Activated T-cell treated with anti-CD3 and anti-CD28 coated beads, Interleukin-2, amount 50 U/mL, for 72 hours (primary cell): ENCODE measurements around the gene COL21A1. TPM values are rescaled to one million over a fixed set of nuclear protein-coding genes. Genes with fewer than 3 reads are reported as not detected.
"Not testable (repeated sequence)": the region's sequence is repeated elsewhere in the genome, so short reads cannot be mapped to it uniquely, and the experiment has no call there.

Source experiments
- ATAC-seq, 2 donors: fragments of 150-1000 bp; cut with Tn5 transposase; replicated peaks in 1 of 2; 2 replicates each; pipeline ENCODE4 v1.10.0; 2021; ENCODE audit warnings: moderate library complexity in 2 of 2, mild to moderate bottlenecking in 1 of 2
- DNase-seq, 2 donors: peaks; one replicate each; pipeline ENCODE4 v3.0.0; 2021 to 2022; ENCODE audit warnings: mixed read lengths in 1 of 2
- H3K27ac Mint-ChIP-seq: one replicate; pipeline ENCODE4 v1.8.0; 2022; ENCODE audit warnings: mild to moderate bottlenecking, moderate library complexity, mixed read lengths
- H3K27me3 Mint-ChIP-seq: one replicate; pipeline ENCODE4 v1.8.0; 2022; ENCODE audit warnings: low read depth, mixed read lengths
- H3K36me3 Mint-ChIP-seq, 2 donors: one replicate each; pipeline ENCODE4 v1.8.0; 2022; ENCODE audit warnings: mixed read lengths in 2 of 2, mild to moderate bottlenecking in 1 of 2; ENCODE audit not compliant: insufficient read depth in 2 of 2
- H3K4me1 Mint-ChIP-seq: one replicate; pipeline ENCODE4 v1.8.0; 2022; ENCODE audit warnings: low read depth, mixed read lengths
- H3K4me3 Mint-ChIP-seq, 2 donors: one replicate each; pipeline ENCODE4 v1.8.0; 2022; ENCODE audit warnings: mild to moderate bottlenecking in 2 of 2, mixed read lengths in 2 of 2, moderate library complexity in 2 of 2
- H3K9me3 Mint-ChIP-seq, 2 donors: one replicate each; pipeline ENCODE4 v1.8.0; 2022; ENCODE audit warnings: mixed read lengths in 2 of 2
- total RNA-seq, 2 donors: library from RNA; stranded (reverse); gene quantifications; one replicate each; pipeline ENCODE4 v1.2.3, GENCODE V29; 2022

COL21A1 gene
- total RNA-seq, 2 donors from 2014 or later = not detected

- Mint-ChIP-seq H3K27ac (no peak overlapping the region), H3K9me3 (peaks cover 12 to 13% of the 10 kb centered on the region in 2 donors), H3K27me3 (no peaks in the 10 kb centered on the region), H3K36me3 (no peaks in the 10 kb centered on the region), H3K4me3 (no peak overlapping the region), H3K4me1 (no peaks in the 10 kb centered on the region)
- ATAC-seq (no peak), DNase-seq (no peak)
Measured at GRCh38 chr6:56266011-56266410, 18.6 kb upstream of the COL21A1 start.

DNA sequence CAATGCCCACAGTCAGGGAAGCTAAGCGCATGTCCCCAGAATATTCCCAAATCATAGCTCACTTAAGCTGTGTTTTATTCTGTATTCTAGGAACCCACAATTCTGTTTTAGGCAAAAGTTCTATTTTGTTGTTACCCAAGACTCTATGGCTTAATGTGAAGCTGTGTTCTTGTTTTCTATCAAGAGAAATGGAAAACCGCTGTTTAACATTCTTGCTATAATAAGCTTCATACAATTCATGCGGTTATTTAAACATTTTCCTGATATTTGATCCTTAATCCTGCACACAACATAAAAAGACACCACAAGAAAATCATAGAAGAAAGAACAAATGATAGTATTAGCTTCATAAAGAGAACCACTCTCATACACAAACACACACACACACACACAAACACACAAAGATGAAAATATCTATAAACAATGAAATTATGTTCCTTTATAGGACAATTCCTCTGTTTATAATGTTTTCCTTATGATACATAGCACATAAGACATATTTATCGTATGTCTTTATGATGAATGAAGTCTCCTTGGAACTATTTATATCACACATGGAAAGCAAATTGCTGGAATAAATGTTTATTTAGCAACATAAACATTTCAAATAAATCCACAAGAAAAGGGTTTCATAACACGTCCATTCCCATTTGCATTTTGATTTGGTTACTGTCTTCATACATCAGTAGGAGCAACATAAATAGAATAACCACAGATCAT lies 16.4 kb upstream of the COL21A1 start:
- Mint-ChIP-seq H3K9me3 (peaks cover 3 to 5% of the 10 kb centered on the region in 2 donors), H3K4me3 (no peak overlapping the region), H3K27me3 (no peaks in the 10 kb centered on the region), H3K4me1 (no peaks in the 10 kb centered on the region), H3K27ac (no peak overlapping the region), H3K36me3 (no peaks in the 10 kb centered on the region)
- ATAC-seq (no peak), DNase-seq (no peak)

DNA sequence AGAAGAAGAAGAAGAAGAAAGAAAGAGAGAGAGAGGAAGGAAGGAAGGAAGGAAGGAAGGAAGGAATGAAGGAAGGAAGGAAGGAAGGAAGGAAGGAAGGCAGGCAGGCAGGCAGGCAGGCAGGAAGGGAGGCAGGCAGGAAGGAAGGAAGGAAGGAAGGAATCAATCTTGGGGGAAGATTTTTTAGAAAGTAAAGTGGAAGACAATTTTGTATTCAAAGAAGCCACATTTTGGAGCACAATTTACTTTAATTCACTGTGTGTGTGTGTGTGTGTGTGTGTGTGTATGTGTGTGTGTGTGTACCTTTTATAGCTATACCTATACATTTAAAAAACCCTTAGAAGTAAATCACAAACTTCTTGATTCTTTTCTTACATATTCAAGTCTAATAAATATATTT lies 13.2 kb upstream of the COL21A1 start:
- not testable (repeated sequence) for ATAC-seq, H3K4me1 Mint-ChIP-seq, H3K9me3 Mint-ChIP-seq

DNA sequence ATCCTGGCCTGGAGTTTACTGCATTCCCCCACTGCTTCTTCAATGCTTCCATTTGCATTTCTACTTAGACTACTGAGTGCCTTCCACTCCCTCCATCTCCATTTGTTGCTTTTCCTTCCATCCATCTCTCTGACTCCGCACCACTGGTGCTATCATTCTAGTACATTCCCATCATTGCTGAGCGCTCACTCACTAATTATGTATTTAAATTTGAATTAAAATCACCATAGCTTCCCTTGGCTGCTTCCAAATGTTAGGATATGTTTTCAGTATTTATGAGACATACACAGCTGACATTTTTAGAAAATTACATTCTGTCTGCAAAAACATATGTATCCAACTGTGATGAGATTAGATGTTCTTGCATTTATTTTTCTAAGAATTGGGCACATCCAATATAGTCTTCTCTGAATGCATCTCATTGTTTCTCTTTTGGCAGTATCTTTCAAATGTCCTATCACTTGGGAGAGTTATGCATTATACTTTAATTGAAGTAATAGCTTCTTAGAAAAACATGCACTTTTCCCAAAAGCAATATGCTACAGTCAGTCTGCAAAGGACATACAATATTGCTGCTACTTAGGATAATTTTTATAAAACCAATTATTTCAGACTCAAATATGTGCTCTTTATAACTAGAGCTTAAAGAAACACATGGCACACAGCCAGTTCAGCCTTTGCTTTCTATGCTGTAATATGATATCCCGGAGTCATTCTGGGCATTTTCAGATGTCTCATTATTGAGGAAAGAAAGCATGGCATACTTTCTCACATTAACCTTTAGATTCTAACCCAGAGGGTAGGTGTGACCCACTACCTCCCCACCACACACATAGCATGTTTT lies 12.1 kb upstream of the COL21A1 start:
- H3K27me3 Mint-ChIP-seq = no peaks in the 10 kb centered on the region
- peaks cover 0 to 2% of the 10 kb centered on the region in 2 donors for H3K9me3 Mint-ChIP-seq
- DNase-seq = no peak
- H3K36me3 Mint-ChIP-seq = no peaks in the 10 kb centered on the region
- no peak overlapping the region for H3K4me3 Mint-ChIP-seq
- H3K27ac Mint-ChIP-seq = no peak overlapping the region
- no peak for ATAC-seq
- no peaks in the 10 kb centered on the region for H3K4me1 Mint-ChIP-seq

More for the DNA sequence above, 13.2 kb upstream of the COL21A1 start:
- not testable (repeated sequence) for H3K27ac Mint-ChIP-seq, DNase-seq, H3K36me3 Mint-ChIP-seq, H3K27me3 Mint-ChIP-seq, H3K4me3 Mint-ChIP-seq

- no peaks in the 10 kb centered on the region for H3K4me1 Mint-ChIP-seq
- no peaks in the 10 kb centered on the region for H3K9me3 Mint-ChIP-seq
- peaks cover 5% of the 10 kb centered on the region for H3K27me3 Mint-ChIP-seq
- no peaks in the 10 kb centered on the region for H3K36me3 Mint-ChIP-seq
- H3K4me3 Mint-ChIP-seq = no peak overlapping the region
- no peak for DNase-seq
- no peak overlapping the region for H3K27ac Mint-ChIP-seq
- ATAC-seq = no peak
Measured at GRCh38 chr6:56255349-56255748, 8.0 kb upstream of the COL21A1 start.

DNA sequence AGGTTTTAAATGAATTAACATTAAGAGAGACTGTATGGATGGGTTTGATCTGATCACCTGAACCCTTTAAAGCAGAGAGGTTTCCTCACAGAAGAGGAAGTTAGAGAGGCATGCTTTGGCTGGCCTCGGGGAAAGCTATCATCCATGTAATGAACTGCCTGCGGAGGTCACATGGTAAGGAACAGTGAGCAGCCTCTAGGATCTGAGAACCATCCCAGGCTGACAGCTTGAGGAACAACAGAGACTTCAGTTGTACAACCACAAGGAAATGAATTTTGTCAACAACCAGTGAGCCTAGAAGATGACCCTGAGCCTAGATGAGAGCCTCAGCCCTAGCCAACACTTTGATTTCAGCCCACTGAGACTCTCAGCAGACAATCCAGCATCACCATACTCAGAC lies 2.9 kb upstream of the COL21A1 start:
- Mint-ChIP-seq H3K9me3 (no peaks in the 10 kb centered on the region), H3K27ac (no peak overlapping the region), H3K27me3 (peaks cover 15% of the 10 kb centered on the region), H3K4me3 (no peak overlapping the region), H3K4me1 (no peaks in the 10 kb centered on the region), H3K36me3 (no peaks in the 10 kb centered on the region)
- DNase-seq = no peak
- ATAC-seq = no peak

- no peak overlapping the region for H3K27ac Mint-ChIP-seq
- H3K4me3 Mint-ChIP-seq = no peak overlapping the region
- H3K36me3 Mint-ChIP-seq = no peaks in the 10 kb centered on the region
- ATAC-seq = no peak
- H3K27me3 Mint-ChIP-seq = peaks cover 15% of the 10 kb centered on the region
- no peaks in the 10 kb centered on the region for H3K9me3 Mint-ChIP-seq
- DNase-seq = no peak
- no peaks in the 10 kb centered on the region for H3K4me1 Mint-ChIP-seq
Measured at GRCh38 chr6:56247654-56248122, 308 bp upstream of the COL21A1 start.

- Mint-ChIP-seq H3K4me1 (no peaks in the 10 kb centered on the region), H3K27ac (no peak overlapping the region), H3K27me3 (peaks cover 15% of the 10 kb centered on the region), H3K4me3 (no peak overlapping the region), H3K36me3 (no peaks in the 10 kb centered on the region), H3K9me3 (no peaks in the 10 kb centered on the region)
- no peak for ATAC-seq
- no peak for DNase-seq
Measured at GRCh38 chr6:56246541-56246880, 869 bp downstream of the COL21A1 start.

GRCh38 chr6:56245903-56246351 lies 1.5 kb downstream of the COL21A1 start:
- no peak overlapping the region for H3K4me3 Mint-ChIP-seq
- H3K4me1 Mint-ChIP-seq = no peaks in the 10 kb centered on the region
- peaks cover 11% of the 10 kb centered on the region for H3K27me3 Mint-ChIP-seq
- H3K9me3 Mint-ChIP-seq = no peaks in the 10 kb centered on the region
- H3K36me3 Mint-ChIP-seq = no peaks in the 10 kb centered on the region
- no peak overlapping the region for H3K27ac Mint-ChIP-seq
- ATAC-seq = no peak
- DNase-seq = no peak

- Mint-ChIP-seq H3K36me3 (no peaks in the 10 kb centered on the region), H3K4me1 (no peaks in the 10 kb centered on the region), H3K27me3 (peaks cover 10% of the 10 kb centered on the region), H3K27ac (no peak overlapping the region), H3K4me3 (no peak overlapping the region), H3K9me3 (no peaks in the 10 kb centered on the region)
- DNase-seq (no peak), ATAC-seq (no peak)
Measured at GRCh38 chr6:56244528-56245253, 2.7 kb downstream of the COL21A1 start.

GRCh38 chr6:56244089-56244488 lies 3.3 kb downstream of the COL21A1 start:
- H3K9me3 Mint-ChIP-seq = no peaks in the 10 kb centered on the region
- peaks cover 10% of the 10 kb centered on the region for H3K27me3 Mint-ChIP-seq

GRCh38 chr6:56243518-56244070 lies 3.8 kb downstream of the COL21A1 start:
- Mint-ChIP-seq H3K4me3 (no peak overlapping the region), H3K27me3 (peaks cover 10% of the 10 kb centered on the region), H3K4me1 (no peaks in the 10 kb centered on the region), H3K27ac (no peak overlapping the region), H3K9me3 (no peaks in the 10 kb centered on the region), H3K36me3 (no peaks in the 10 kb centered on the region)
- DNase-seq (no peak), ATAC-seq (no peak)

More at GRCh38 chr6:56244089-56244488, 3.3 kb downstream of the COL21A1 start:
- no peaks in the 10 kb centered on the region for H3K4me1 Mint-ChIP-seq
- no peak overlapping the region for H3K4me3 Mint-ChIP-seq
- no peak for ATAC-seq
- H3K36me3 Mint-ChIP-seq = no peaks in the 10 kb centered on the region
- DNase-seq = no peak
- H3K27ac Mint-ChIP-seq = no peak overlapping the region

- no peaks in the 10 kb centered on the region for H3K36me3 Mint-ChIP-seq
- ATAC-seq (no peak), DNase-seq (no peak)
- H3K27ac Mint-ChIP-seq = no peak overlapping the region
- H3K27me3 Mint-ChIP-seq = no peaks in the 10 kb centered on the region
- H3K4me1 Mint-ChIP-seq = no peaks in the 10 kb centered on the region
- no peaks in the 10 kb centered on the region for H3K9me3 Mint-ChIP-seq
- H3K4me3 Mint-ChIP-seq = no peak overlapping the region
Measured at GRCh38 chr6:56242346-56242745, 5.0 kb downstream of the COL21A1 start.
